Measurements from ENCODE around the gene IFI27L1. TPM values are rescaled to one million over a fixed set of nuclear protein-coding genes. Genes with fewer than 3 reads are reported as not detected.

Gene IFI27L1
- total and polyA plus RNA-seq, 2 of the 13 experiments (the other 11 are each of a cell fraction or from before 2014, with no cell fraction given): 11.9 to 19.0 TPM

DNA sequence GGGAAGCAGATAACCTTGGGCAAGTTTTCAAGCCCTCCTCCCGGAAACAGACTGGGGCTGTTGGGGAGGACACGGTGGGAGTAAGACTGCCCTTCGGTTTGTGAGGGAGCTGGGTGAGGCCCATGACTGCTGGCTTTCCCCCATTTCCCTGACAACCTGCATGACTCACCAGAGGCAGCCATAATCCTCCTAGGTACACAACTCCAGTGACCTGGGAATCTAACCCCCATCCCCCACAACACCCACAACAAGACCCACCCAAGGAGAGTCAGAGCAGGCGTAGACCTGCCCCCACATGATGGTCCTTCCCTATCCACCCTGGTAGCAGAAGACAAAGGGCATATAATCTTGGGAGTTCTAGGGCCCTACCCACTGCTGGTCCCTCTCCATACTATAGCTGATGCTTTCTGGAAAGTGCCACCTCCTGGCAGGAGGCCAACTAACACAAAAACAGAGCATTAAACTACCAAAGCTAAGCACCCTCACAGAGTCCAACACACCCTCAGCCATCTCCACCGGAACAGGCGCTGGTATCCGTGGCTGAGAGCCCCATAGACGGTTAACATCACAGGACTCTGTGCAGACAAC is 14.9 kb upstream of the IFI27L1 start (continued):
- TF ChIP-seq, protein P1, sequence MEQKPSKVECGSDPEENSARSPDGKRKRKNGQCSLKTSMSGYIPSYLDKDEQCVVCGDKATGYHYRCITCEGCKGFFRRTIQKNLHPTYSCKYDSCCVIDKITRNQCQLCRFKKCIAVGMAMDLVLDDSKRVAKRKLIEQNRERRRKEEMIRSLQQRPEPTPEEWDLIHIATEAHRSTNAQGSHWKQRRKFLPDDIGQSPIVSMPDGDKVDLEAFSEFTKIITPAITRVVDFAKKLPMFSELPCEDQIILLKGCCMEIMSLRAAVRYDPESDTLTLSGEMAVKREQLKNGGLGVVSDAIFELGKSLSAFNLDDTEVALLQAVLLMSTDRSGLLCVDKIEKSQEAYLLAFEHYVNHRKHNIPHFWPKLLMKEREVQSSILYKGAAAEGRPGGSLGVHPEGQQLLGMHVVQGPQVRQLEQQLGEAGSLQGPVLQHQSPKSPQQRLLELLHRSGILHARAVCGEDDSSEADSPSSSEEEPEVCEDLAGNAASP (CRISPR knock-in tag; IDR thresholded peaks at IDR 0.05; ENCODE audit: borderline replicate concordance): no peak
- TF ChIP-seq ZNF30 (CRISPR knock-in tag; IDR thresholded peaks at IDR 0.05) (no peak), ZNF264 (CRISPR knock-in tag; IDR thresholded peaks at IDR 0.05) (no peak), ISX (CRISPR knock-in tag; conservative IDR thresholded peaks at IDR 0.05) (no peak), NFE2L1 (CRISPR knock-in tag; IDR thresholded peaks at IDR 0.05; ENCODE audit: borderline replicate concordance) (no peak), SMAD1 (CRISPR knock-in tag; IDR thresholded peaks at IDR 0.05; ENCODE audit: borderline replicate concordance, low read depth) (no peak), MTF1 (CRISPR knock-in tag; IDR thresholded peaks at IDR 0.05) (no peak), SAP130 (CRISPR knock-in tag; IDR thresholded peaks at IDR 0.05; ENCODE audit: low read depth) (peak; percentile 39; the same call in 1 of the 2 replicates), GABPA (IDR thresholded peaks at IDR 0.05; ENCODE audit: low read depth, low read length) (no peak), GABPA (CRISPR knock-in tag; IDR thresholded peaks at IDR 0.05; ENCODE audit: low read depth) (no peak), RXRA (CRISPR knock-in tag; IDR thresholded peaks at IDR 0.05) (0 out of 2 replicates have a peak, but pooled peaks have one; percentile 14), ZNF496 (CRISPR knock-in tag; IDR thresholded peaks at IDR 0.05; ENCODE audit: insufficient replicate concordance) (no peak), ZNF644 (CRISPR knock-in tag; IDR thresholded peaks at IDR 0.05; ENCODE audit: low read depth) (0 out of 2 replicates have a peak, but pooled peaks have one; percentile 17), JUN (CRISPR knock-in tag; IDR thresholded peaks at IDR 0.05) (no peak), ZNF44 (CRISPR knock-in tag; IDR thresholded peaks at IDR 0.05) (no peak), ZMYM4 (CRISPR knock-in tag; IDR thresholded peaks at IDR 0.05) (no peak), ZNF841 (CRISPR knock-in tag; IDR thresholded peaks at IDR 0.05; ENCODE audit: borderline replicate concordance) (no peak), FOSL2 (CRISPR knock-in tag; IDR thresholded peaks at IDR 0.05) (peak; percentile 88), ZNF180 (CRISPR knock-in tag; IDR thresholded peaks at IDR 0.05; ENCODE audit: borderline replicate concordance, low read depth) (no peak), ZNF350 (CRISPR knock-in tag; IDR thresholded peaks at IDR 0.05; ENCODE audit: borderline replicate concordance, low read depth) (peak; percentile 18; the same call in 1 of the 2 replicates), NCOA1 (CRISPR knock-in tag; IDR thresholded peaks at IDR 0.05) (no peak), ZNF230 (CRISPR knock-in tag; IDR thresholded peaks at IDR 0.05) (no peak)
- TF ChIP-seq, protein P2, sequence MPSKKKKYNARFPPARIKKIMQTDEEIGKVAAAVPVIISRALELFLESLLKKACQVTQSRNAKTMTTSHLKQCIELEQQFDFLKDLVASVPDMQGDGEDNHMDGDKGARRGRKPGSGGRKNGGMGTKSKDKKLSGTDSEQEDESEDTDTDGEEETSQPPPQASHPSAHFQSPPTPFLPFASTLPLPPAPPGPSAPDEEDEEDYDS (CRISPR knock-in tag; IDR thresholded peaks at IDR 0.05): no peak
- TF ChIP-seq, protein P3, sequence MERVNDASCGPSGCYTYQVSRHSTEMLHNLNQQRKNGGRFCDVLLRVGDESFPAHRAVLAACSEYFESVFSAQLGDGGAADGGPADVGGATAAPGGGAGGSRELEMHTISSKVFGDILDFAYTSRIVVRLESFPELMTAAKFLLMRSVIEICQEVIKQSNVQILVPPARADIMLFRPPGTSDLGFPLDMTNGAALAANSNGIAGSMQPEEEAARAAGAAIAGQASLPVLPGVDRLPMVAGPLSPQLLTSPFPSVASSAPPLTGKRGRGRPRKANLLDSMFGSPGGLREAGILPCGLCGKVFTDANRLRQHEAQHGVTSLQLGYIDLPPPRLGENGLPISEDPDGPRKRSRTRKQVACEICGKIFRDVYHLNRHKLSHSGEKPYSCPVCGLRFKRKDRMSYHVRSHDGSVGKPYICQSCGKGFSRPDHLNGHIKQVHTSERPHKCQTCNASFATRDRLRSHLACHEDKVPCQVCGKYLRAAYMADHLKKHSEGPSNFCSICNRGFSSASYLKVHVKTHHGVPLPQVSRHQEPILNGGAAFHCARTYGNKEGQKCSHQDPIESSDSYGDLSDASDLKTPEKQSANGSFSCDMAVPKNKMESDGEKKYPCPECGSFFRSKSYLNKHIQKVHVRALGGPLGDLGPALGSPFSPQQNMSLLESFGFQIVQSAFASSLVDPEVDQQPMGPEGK (CRISPR knock-in tag; IDR thresholded peaks at IDR 0.05): no peak
- TF ChIP-seq, protein P4, sequence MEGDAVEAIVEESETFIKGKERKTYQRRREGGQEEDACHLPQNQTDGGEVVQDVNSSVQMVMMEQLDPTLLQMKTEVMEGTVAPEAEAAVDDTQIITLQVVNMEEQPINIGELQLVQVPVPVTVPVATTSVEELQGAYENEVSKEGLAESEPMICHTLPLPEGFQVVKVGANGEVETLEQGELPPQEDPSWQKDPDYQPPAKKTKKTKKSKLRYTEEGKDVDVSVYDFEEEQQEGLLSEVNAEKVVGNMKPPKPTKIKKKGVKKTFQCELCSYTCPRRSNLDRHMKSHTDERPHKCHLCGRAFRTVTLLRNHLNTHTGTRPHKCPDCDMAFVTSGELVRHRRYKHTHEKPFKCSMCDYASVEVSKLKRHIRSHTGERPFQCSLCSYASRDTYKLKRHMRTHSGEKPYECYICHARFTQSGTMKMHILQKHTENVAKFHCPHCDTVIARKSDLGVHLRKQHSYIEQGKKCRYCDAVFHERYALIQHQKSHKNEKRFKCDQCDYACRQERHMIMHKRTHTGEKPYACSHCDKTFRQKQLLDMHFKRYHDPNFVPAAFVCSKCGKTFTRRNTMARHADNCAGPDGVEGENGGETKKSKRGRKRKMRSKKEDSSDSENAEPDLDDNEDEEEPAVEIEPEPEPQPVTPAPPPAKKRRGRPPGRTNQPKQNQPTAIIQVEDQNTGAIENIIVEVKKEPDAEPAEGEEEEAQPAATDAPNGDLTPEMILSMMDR (CRISPR knock-in tag; IDR thresholded peaks at IDR 0.05): 0 out of 2 replicates have a peak, but pooled peaks have one; percentile 22
